Measurements from ENCODE around the gene SYTL1. TPM values are rescaled to one million over a fixed set of nuclear protein-coding genes. Genes with fewer than 3 reads are reported as not detected.

SYTL1 gene
- total RNA-seq, 1 experiment from 2014 or later, result 75.9 TPM

DNA sequence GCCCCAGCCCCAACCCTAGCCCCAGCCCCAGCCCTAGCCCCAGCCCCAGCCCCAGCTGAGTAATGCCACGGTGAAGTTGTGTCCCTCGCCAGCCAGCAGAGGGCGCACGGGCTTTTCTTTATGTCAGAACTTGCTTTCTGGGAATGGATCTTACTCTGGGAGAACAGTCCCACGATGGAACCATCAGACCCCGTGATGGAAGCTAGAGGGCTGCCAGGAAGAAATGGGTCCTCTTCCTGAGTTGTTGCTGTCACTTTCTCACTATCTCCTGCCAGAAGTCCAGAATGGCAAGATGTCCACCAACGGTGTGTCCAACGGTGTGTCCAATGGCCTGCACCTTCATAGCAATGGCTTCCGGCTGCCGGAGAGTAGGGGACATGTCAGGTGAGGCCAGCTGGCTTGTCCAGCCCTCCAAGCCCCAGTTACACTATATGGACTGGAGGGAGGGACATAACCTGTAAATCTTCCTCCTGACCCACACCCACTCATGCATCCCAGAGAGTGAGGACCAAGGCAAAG is 45.0 kb upstream of the SYTL1 start:
- BruUV-seq (replicated peaks), result no TSS peak
- CTCF ChIA-PET, result interaction anchor here (0.8 to 3.7 kb wide), 26 partner anchors 11 to 366 kb away, joined by 3 to 32 read pairs (median 6); partner anchors contain the start of gene GPR3
- Histone ChIP-seq H3K36me3 (ENCODE audit: control insufficient read depth in 1 of 2, insufficient read depth in 2 of 2, low read length in 2 of 2) (no peaks in the 10 kb centered on the region), H3K9me3 (ENCODE audit: control insufficient read depth in 1 of 2, insufficient read depth in 1 of 2, low read depth in 1 of 2, low read length in 2 of 2) (no peaks in the 10 kb centered on the region), H3K4me2 (ENCODE audit: low read length) (no peak overlapping the region), H3K79me2 (ENCODE audit: insufficient read depth, low read length) (no peaks in the 10 kb centered on the region), H3K9me2 (ENCODE audit: insufficient read depth) (no peaks in the 10 kb centered on the region), H2AFZ (ENCODE audit: low read depth, low read length, poor library complexity, severe bottlenecking) (no peak overlapping the region), H4K20me1 (ENCODE audit: insufficient read depth) (no peaks in the 10 kb centered on the region), H3K27me3 (ENCODE audit: insufficient read depth, low read length) (no peaks in the 10 kb centered on the region), H3K4me1 (ENCODE audit: control insufficient read depth in 1 of 2, insufficient read depth in 2 of 2, low read length in 2 of 2) (peaks cover 0 to 8% of the 10 kb centered on the region in 2 experiments; a peak in 1 of 4 replicates), H3K4me3 (replicated peaks in 1 of 2; ENCODE audit: low read depth in 1 of 2, low read length in 2 of 2) (no peak overlapping the region), H3K9ac (ENCODE audit: low read length) (no peak overlapping the region), H3K27ac (ENCODE audit: low read depth, low read length) (no peak overlapping the region)
- peak; percentile 77 for ATAC-seq
- DNase-seq (ENCODE audit: low read depth, low spot score), result peak; percentile 22
- RAD21 ChIA-PET (ENCODE audit: low non-redundant PET in 1 of 2, low total read pairs in 2 of 2, uncharacterized antibody in 2 of 2, unreplicated experiment in 2 of 2), result interaction anchor here (0.6 to 1.1 kb wide), 5 partner anchors 10 to 243 kb away, joined by 3 to 6 read pairs (median 3); no protein-coding TSS in a partner anchor
- TF ChIP-seq CEBPB (IDR thresholded peaks at IDR 0.05; ENCODE audit: low read depth) (no peak), SRF (IDR thresholded peaks at IDR 0.05; ENCODE audit: low read depth) (no peak), RAD21 (IDR thresholded peaks at IDR 0.05; ENCODE audit: low read depth) (peak; percentile 60), SP1 (IDR thresholded peaks at IDR 0.05; ENCODE audit: low read depth) (no peak), EZH2phosphoT487 (IDR thresholded peaks at IDR 0.05; ENCODE audit: borderline replicate concordance) (no peak), ZFX (IDR thresholded peaks at IDR 0.05) (no peak), POLR2AphosphoS5 (IDR thresholded peaks at IDR 0.05; ENCODE audit: low read depth, low read length) (no peak), CBX3 (IDR thresholded peaks at IDR 0.05; ENCODE audit: low read depth) (no peak)
- TF ChIP-seq, protein P1, sequence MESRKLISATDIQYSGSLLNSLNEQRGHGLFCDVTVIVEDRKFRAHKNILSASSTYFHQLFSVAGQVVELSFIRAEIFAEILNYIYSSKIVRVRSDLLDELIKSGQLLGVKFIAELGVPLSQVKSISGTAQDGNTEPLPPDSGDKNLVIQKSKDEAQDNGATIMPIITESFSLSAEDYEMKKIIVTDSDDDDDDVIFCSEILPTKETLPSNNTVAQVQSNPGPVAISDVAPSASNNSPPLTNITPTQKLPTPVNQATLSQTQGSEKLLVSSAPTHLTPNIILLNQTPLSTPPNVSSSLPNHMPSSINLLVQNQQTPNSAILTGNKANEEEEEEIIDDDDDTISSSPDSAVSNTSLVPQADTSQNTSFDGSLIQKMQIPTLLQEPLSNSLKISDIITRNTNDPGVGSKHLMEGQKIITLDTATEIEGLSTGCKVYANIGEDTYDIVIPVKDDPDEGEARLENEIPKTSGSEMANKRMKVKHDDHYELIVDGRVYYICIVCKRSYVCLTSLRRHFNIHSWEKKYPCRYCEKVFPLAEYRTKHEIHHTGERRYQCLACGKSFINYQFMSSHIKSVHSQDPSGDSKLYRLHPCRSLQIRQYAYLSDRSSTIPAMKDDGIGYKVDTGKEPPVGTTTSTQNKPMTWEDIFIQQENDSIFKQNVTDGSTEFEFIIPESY (IDR thresholded peaks at IDR 0.05; ENCODE audit: extremely low read depth, insufficient replicate concordance, low read length), result no peak
- TF ChIP-seq, protein P2, sequence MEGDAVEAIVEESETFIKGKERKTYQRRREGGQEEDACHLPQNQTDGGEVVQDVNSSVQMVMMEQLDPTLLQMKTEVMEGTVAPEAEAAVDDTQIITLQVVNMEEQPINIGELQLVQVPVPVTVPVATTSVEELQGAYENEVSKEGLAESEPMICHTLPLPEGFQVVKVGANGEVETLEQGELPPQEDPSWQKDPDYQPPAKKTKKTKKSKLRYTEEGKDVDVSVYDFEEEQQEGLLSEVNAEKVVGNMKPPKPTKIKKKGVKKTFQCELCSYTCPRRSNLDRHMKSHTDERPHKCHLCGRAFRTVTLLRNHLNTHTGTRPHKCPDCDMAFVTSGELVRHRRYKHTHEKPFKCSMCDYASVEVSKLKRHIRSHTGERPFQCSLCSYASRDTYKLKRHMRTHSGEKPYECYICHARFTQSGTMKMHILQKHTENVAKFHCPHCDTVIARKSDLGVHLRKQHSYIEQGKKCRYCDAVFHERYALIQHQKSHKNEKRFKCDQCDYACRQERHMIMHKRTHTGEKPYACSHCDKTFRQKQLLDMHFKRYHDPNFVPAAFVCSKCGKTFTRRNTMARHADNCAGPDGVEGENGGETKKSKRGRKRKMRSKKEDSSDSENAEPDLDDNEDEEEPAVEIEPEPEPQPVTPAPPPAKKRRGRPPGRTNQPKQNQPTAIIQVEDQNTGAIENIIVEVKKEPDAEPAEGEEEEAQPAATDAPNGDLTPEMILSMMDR (IDR thresholded peaks at IDR 0.05 in 2 of 3, conservative IDR thresholded peaks at IDR 0.05 in 1 of 3; ENCODE audit: borderline replicate concordance in 1 of 3, insufficient read depth in 1 of 3, low read depth in 2 of 3, low read length in 2 of 3), result peak; percentile 59 to 73 (median 72)
- TF ChIP-seq, protein P3, sequence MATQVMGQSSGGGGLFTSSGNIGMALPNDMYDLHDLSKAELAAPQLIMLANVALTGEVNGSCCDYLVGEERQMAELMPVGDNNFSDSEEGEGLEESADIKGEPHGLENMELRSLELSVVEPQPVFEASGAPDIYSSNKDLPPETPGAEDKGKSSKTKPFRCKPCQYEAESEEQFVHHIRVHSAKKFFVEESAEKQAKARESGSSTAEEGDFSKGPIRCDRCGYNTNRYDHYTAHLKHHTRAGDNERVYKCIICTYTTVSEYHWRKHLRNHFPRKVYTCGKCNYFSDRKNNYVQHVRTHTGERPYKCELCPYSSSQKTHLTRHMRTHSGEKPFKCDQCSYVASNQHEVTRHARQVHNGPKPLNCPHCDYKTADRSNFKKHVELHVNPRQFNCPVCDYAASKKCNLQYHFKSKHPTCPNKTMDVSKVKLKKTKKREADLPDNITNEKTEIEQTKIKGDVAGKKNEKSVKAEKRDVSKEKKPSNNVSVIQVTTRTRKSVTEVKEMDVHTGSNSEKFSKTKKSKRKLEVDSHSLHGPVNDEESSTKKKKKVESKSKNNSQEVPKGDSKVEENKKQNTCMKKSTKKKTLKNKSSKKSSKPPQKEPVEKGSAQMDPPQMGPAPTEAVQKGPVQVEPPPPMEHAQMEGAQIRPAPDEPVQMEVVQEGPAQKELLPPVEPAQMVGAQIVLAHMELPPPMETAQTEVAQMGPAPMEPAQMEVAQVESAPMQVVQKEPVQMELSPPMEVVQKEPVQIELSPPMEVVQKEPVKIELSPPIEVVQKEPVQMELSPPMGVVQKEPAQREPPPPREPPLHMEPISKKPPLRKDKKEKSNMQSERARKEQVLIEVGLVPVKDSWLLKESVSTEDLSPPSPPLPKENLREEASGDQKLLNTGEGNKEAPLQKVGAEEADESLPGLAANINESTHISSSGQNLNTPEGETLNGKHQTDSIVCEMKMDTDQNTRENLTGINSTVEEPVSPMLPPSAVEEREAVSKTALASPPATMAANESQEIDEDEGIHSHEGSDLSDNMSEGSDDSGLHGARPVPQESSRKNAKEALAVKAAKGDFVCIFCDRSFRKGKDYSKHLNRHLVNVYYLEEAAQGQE (IDR thresholded peaks at IDR 0.05; ENCODE audit: low read depth), result no peak
- POLR2A ChIA-PET, result interaction anchor here (0.5 to 0.9 kb wide), 2 partner anchors 194 to 370 kb away, joined by 3 read pairs; no protein-coding TSS in a partner anchor
- intact Hi-C loops (cut with micrococcal nuclease), result loop anchor here (2.0 kb wide), 1 partner anchor 310 kb away; no protein-coding TSS in a partner anchor
